22Rv1 (cell line): ENCODE results near the gene RARA.

Experiments used
- CTCF ChIP-seq: fragments of 450-650 bp; IDR thresholded peaks from 2 replicates; pipeline ENCODE4 v1.5.1; 2017; ENCODE audit warnings: mild to moderate bottlenecking
- ZFX ChIP-seq: fragments of 450-650 bp; IDR thresholded peaks from 2 replicates; pipeline ENCODE4 v1.6.1; 2017; ENCODE audit warnings: antibody characterized with exemption, borderline replicate concordance

GRCh38 chr17:40364906-40365305 is 55.9 kb downstream of the RARA start:
- TF ChIP-seq ZFX (no peak), CTCF (no peak)
